ENCODE measurements around the gene ATP10A.
A peak's percentile ranks its signal among the peaks of the same experiment; 100 is the strongest.

The ATP10A gene

DNA sequence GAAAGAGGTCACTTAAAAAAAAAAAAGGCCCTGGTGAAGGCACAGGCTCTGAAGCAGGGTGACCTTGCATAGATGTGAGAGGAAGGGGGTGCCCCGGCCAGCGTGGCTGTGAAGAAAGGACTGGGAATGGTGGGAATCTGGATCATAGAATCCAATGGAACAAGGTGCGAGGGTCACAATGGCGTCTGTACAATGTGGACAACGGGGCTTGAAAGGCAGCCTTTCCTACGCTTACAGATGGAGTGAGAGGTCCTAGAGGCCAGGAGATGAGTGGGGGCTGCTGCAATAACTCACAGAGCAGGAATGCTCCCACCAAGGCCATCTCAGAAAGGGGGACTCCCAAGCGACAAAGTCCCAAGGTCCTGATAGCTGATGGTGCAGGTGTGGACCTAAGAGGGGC lies 162.2 kb downstream of the ATP10A start:
- DNase-seq = no peak

DNA sequence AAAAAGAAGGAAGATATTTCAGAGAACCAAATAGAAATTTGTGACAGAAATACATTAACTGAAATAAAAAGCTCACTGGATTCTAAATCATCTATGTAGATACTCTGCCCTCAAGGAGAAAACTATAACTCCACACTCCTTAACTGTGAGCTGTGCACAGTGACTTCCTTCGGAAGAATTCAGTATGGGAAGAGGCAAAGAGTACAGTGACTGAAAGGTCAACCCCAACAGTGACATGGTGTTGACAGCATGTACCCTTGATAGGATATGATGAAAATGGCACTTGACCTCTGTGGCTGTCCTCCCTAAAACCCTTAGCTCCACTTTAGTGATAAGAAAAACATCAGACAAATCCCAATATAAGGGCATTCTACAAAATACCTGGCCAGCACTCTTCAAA lies 165.5 kb downstream of the ATP10A start:
- DNase-seq = no peak

DNA sequence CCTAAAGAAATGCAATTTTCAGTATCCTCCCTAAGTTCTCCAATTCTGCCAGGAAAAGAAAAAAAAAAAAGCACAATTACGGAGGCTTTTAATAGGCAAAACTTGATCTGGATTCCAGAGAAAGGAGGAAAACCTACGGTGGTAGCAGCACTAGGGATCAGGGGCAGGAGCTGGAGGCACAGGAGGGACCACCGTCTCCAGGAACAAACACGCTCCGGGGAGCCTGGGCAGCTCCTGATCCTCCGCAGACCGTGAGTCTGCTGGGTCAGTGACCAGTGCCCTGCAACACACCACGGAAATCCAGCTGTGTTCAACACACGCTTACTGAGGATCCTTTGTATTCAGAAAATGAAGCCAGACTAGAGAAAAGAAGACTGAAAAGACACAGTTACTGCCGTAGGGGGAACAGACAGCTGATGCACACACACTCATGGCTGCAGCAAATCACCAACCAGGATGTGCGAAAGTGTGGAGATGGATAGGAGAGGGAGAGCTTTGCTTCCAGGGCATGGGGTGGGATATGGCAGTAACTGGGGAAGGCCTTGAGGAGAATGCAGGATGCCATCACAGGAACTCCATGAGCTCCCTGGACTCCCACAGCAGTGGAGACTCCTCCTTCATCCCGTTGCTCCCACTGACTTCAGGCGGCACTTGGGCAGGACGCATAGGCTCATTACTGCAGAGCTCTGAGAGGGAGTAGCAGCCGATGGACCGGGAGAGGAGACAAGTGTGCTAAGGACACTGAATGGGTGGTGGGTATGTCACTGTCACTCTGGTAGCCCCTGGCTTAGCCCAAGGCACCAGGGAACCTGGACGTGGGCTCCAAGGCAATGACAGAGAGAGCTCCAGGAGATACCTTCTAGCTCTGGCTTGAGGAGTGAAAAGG lies 167.0 kb downstream of the ATP10A start:
- DNase-seq = no peak

DNA sequence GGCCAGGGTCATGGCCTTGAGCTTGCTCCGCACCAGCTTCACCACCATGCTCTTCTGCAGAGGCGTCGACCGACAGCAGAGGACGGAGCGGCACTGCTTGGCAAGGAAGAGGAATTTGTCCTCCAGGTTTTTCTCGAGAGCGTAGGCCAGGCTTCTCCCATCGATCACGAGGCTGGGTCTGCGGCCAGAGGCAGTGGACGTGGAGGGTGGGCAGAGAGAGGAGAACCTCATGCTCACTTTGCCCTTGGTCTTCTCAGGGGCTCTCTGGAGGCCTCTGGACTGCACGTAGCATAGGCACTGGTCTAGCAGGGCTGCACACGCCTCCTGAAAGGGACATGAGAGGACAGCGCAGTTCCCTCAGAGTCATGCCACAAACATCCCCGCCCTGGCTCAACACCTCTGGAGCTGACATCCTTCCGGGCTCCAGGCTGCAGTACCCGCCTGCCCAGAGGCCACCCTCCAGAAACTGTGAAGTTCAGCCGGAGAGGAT lies 168.3 kb downstream of the ATP10A start:
- no peak for DNase-seq

DNA sequence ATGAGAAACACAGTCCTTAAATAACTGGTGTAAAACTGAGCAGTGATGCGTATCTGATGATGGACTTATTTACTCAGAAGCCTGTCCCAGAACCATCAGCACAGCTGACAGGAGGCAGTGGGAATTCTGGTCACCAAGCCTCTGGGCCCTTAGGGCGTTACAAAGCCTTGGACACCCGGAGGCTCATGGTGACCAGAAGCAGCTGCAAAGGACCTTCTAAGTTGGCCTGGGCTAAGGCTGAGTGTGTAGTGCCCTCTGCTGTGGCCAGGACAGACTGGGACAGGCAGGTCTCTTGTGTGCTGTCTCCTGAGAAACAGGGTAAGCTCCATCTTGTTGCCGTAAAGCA lies 168.9 kb downstream of the ATP10A start:
- DNase-seq = no peak

DNA sequence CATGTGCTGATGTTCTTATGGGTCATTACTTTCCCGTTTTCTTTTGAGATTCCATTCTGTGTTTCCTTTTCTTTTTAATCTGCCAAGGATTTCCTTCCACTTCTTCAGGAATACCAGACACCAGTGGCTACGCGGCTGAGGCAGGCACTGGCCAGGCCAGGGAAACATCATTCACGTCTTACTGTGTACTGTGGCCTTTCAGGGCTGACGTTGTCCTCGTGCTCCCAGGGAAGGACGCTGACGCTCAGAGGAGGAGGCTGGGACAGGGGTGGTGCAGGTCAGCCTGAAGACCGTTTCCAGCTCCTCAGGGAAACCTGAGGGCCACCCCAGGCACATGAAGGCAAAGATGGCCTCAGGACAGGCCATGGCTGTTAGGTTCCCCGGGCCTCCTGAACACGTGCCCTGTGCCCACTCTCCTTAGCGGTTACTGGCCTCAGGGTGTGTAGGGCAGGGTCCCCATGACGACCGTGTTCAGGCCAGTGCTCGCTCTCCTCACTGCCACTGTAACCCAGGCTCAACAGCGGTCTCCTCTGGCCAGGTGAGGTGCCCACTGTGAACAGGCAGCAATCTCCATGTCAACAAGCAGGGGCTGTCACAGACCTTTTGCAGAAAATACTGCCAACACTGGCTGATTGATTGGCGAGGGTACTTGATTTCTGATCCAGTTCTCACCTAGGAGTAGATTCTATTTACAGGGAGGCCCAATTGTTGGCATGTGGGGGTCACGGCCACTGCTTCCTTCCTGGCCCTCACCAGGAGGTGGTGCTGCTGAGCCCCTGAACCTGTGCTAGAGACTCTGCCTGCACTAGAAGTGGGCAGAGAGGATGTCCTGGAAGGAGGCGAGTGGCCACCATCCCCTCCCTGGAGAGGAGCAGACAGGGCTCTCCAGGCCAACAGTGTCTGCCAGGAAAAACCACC lies 169.5 kb downstream of the ATP10A start:
- DNase-seq = peak; percentile 34

DNA sequence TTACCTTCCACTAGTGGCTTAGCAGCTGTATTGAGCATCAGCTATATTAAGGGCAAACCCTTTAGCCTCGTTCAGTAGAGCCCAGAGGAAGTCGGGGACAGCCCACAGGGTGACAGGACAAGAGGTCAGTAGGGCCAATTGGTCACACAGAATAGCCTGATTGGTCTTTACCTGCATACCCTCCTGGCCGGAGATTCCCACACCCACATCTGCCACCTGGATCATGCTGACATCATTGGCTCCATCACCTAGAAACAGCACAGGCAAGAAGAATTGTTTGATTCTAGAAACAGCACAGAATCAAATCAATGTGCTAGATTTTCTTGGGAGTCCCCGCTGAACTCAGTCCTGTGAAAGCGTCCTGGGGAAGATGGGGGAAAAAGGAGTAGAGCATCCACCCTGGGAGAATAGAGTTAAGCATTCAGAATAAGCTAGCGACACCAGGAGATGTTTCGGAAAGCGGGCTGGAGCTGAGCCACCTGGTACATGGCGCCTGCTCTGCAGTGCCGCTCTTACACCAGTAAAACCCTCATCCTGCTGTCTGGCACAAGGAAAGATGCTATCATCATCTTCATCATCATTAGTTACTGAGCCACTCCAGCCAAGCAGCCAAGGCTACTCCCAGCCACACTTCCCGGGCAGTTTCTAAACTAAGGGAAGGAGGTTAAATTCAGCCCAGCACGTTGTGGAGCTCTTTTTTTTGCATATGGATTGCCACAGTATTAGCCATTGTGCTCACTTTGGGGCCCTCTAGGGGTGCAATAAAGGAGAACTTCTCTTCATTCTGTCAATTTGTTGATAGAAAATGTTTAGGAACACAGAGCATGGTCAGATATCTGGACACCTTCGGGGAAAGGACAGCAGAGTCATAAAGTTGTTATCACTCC lies 171.3 kb downstream of the ATP10A start:
- no peak for DNase-seq

DNA sequence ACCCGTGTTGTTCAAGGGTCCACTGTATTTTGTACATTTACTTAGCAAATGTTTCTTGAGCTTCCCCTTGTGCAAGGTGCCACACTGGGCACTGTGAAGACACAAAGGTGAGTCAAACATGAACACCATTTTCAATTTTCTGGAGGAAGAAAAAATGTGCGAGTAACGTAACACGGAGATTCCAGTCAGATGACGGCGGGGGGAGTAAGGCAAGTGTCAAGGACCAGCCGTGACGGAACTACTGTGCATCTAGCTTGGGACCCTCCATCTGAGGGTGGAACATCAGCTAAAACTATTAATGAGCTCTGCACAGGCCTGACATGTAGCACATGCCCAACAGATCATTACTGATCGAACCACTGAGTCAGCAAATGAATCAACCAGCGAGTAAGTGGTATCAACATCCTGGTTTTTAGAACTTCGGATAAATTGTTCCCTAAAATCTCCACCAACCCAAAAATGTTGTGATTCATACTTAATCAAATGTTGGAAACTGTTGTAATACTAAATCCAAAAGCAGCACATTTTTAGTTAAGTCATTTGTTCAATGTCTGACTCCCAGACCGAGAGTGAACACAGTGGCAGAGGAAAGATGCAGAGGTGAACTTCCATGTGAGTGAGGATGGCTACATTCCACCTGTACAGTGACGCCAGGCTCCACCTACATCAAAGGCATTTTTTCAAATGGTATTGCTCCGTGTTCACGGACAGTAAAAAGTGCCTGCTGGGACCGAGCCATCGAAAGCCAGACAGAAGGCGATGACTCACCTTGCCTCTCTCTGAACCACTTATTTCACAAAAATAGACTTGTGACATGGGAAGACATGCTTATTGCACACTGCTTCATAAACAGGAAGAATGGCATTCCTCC lies 172.2 kb downstream of the ATP10A start:
- DNase-seq = peak; percentile 78

DNA sequence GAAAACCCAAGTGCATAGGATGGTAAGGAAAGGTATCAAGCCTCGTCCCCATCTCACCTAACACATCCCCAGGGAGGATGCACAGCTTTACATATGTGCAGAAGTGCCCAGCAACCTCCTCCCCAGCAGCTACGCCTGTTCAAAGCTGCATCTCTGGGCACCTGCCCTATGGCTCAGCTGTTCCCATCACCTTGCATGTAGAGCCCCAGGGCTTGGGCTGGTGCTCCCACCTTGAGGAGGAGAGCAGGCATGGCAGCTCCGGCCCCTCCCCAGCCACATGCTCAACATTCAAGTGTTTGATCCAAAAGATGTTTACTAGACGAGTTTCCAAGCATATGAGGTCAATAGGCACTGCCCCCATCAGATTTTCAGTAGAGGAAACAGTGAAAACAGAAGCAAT lies 173.5 kb downstream of the ATP10A start:
- DNase-seq = no peak

DNA sequence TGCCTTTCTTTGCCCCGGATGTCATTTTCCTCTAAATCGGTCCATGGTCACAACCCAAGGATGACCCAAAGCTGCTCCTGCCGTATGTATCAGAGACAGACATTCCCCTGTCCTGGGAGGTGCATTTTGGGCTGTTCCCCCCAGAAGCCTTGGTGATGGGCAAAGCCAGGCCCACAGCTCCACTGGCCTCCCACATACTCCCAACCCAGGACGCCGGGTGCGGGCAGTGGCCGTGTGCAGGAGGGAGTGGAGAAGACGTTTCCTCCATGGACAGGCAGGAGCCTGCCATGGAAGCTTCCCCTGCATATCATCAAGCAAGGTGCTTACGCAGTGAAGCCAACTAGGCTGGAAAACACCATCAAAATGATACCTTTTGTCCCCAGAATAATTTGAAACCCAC lies 175.0 kb downstream of the ATP10A start:
- no peak for DNase-seq

DNA sequence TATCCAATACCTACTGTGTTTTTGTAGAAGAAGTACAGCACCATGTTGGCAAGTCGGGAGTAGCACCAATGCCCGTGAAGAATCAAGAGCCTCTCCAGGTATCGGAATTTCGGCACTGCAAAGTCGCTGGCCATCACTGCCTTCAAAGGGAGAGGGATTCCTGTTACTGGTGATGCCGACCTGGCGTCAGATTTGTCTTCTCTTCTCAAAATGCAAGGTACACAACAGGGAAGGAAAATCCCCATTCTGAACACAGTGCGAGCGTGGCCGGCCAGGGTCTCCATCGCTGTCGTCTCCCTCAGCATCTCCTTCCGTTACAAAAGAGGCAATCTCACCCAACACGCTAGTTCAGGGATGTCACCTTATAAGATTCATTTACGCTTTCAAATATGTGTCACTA lies 175.4 kb downstream of the ATP10A start:
- DNase-seq = no peak

DNA sequence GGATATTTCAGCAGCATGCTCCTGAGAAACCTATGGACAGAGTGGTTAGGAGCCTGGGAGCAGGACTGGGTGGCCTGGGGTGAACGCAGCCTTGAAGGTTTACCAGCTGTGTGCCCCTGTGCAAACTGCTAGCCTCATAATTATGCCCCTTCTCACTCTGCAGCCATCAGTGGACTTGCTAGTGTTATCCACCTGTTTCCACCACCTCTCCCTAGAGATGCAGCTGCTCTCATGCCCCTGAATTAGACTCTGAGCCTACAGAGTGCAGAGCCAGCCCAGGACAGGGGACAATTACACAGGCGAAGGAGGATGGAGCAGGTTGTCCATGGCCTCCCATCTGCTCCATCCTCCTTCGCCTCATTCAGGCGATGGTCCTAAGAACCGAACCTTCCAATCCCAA lies 175.9 kb downstream of the ATP10A start:
- DNase-seq = no peak

DNA sequence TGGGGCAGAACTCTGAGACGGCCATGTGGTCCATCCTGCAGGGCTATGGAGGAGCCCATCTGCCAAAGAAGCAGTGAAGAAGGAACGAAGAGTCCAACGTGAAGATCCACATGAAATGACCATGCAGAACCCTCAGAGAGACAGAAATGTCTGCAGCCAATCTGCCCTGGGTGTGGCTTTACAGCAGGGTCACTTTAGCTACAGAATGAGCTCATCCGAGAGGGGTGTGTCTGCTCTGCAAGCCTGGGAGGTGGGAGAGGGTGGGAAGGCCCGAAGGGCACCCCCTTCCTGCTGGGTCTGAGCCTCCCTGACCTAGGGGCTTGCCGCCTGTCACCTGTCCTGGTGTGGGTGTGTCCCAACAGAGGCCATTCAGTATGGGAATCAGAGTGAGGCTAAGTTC lies 176.3 kb downstream of the ATP10A start:
- DNase-seq = no peak

DNA sequence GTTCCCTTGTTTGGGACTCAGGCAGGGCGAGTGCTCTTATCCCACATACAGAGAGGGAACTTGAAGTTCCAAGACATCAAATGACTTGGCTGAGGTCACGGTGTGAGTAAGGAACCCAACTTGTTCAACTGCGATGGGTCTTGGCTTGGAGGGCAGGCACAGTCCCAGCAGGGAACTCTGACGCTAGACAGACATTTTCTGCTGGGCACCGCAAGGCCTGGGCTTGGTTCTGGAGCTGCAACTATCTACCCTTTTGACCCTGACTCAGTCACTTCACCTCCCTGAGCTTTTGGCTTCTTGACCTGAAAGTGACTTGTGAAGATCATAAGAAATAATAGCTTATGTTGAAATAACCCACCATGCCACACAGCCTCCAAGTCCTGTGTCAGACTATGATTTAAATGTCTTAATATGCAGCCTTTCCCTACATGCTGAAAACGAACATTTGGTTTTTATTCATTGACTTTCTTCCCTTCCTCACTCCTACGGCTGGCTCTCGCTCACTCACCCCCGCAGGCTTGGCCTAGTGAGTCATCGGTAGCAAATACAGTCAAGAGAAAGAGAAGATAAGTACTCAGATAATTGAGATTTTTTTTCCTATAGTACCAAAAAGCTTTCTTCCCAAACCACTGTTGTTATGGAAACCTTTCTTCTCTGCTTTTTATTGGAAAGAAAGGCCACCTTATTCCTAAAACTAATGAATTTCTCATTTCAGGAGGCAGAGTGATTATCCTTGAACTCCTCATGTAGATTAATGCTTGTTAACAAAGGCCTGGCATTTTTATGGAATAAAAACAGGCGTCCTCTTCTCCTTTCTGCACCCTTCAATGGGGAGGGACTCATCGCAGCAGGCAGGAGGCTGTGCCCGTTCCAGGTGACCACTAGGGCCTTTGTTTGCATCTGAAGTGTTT lies 178.4 kb downstream of the ATP10A start:
- DNase-seq = peak; percentile 82

DNA sequence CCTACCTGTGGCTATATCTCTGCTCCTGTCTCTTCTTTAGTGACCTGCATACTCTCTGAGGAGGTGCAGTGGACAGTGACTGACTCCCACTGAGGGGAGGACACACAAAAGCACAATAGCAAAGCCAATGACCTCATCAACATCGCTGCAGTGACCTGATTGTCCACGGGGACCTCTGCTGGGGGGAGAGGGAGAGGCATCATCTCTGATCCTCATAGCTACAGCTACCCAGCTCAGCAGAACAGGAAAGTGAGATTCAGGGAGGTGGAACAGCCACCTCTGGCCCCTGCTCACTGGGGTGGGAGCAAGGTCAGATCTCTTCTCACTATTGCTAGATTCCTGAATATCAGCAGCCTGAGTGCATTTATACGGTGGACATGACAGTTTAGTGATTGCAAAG lies 179.2 kb downstream of the ATP10A start:
- DNase-seq = no peak

DNA sequence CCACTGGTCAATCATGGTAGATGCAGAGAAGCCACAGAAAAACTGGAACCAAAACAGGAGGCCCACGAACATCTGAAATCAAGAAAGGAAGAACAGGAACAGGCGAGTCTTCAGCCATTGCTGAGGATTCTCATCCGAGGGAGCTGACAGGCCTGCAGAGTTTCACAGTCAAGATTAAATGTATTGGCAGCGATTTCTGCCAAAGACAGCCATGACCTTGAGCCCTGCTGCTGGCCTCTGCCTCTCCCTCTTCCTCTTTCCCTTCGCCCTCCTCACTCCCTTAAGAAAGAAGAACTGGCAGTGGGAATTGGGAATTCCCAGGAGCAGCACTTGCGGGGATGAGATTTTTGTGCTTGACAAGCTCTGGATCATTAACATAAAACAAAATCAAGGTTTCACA lies 179.7 kb downstream of the ATP10A start:
- no peak for DNase-seq

DNA sequence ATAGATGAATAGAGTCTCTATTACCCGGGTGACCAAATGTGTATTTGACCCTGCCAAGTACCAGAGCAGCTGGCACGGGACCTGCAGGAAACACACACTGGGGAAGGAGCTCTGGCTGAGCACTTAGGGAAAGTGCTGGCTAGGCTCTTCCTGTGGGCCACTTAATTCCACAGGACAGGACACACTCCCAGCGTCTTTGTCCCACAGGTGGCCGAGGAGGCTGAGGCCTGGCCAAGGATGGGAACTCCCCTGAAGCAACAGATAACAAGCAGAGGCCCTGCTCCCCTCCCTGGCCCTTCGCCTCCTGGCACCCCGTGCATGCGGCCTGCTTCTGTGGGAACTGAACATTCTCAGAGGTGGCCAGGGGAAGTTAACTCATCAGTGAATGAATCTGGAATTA lies 180.8 kb downstream of the ATP10A start:
- DNase-seq = no peak

DNA sequence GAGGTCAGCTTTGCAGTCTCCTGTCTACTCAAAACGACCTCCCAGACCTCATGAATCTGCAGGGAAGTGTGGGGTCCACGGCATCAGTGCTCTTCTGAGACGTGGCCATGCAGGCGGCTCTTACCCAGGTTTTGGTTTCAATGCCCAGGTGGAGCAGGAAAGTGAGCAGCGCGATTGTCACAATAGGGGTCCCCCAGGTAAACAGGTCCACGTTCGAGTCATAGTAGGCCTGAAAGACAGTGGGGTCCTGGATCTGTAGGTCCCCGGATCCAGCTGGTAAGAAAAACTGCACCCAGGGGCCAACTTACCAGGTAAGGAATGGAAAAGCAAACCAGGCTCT lies 182.5 kb downstream of the ATP10A start:
- no peak for DNase-seq

DNA sequence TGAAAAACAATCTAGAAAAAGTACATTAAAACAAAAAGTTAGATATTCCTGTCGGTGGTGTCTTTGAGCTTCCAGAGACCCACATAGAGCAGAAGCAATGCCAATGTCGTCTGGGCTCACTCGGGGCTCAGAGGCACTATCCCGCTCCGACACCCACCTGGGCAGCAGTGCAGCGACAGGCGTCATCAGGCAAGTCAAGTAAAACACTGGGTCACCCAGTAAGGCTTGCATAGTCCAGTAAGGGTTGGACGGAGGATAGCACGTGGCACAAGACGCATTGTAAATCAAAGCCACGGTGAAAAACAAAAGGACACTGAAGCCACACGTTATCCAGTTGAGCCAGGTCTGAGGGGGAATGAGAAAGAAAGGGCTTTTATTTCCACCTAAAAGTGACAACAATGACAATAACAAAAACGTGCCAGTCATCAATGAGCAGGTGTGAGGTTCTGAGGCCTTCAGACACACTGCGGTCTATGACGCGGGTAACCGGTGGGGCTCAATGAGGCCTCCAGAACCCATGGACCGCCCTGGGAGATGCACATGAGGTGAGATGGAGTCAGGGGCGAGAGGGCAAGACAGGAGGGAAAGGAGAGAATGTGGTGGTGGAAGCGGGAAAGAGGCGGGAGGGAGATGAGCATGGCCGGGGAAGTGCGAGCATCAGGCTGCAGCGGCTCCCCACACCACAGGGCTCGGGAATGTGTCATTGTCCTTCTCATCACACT lies 183.0 kb downstream of the ATP10A start:
- no peak for DNase-seq

DNA sequence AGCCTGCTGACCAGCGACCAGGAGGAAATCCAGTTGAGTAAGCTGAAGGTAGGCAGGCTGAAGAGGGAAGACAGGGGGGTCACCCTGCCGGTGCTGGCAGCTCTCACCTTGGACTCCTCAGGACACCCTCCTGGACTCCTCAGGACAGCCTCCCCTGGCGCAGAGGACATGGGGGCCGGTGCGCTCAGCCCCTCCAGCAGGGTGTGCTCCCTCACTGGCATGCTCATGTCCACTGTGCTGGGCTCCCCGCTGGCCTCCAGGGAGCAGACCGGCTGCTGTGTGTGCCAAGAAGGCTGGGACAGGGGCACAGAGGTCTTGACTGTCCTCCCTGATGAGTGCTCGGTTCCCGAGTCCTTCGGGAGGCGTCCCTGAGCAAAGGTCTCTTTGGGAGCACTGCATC lies 183.6 kb downstream of the ATP10A start:
- DNase-seq = no peak
